Stimulated activated CD8-positive, alpha-beta memory T cell treated with anti-CD3 and anti-CD28 coated beads, Interleukin-2, amount 100 ng/mL, for 48 hours (primary cell): ENCODE data around the gene PAN3.

Source experiments
- DNase-seq, 2 donors: peaks; one replicate each; pipeline ENCODE4 v3.0.0-alpha.2; 2020; ENCODE audit warnings: low read depth in 2 of 2

PAN3 gene

GRCh38 chr13:28338006-28338574, 199.7 kb downstream of the PAN3 start:
- DNase-seq = no peak

- no peak for DNase-seq
These were observed 200.4 kb downstream of the PAN3 start for GRCh38 chr13:28338742-28339141.

- DNase-seq = no peak
These were observed 201.1 kb downstream of the PAN3 start for GRCh38 chr13:28339419-28339818.

- no peak for DNase-seq
These were observed 202.0 kb downstream of the PAN3 start for GRCh38 chr13:28340272-28340793.

- no peak for DNase-seq
These were observed 203.9 kb downstream of the PAN3 start for GRCh38 chr13:28342251-28342650.

GRCh38 chr13:28344163-28344562, 205.8 kb downstream of the PAN3 start:
- no peak for DNase-seq
